Measurements from ENCODE around the gene C1orf87.

DNA sequence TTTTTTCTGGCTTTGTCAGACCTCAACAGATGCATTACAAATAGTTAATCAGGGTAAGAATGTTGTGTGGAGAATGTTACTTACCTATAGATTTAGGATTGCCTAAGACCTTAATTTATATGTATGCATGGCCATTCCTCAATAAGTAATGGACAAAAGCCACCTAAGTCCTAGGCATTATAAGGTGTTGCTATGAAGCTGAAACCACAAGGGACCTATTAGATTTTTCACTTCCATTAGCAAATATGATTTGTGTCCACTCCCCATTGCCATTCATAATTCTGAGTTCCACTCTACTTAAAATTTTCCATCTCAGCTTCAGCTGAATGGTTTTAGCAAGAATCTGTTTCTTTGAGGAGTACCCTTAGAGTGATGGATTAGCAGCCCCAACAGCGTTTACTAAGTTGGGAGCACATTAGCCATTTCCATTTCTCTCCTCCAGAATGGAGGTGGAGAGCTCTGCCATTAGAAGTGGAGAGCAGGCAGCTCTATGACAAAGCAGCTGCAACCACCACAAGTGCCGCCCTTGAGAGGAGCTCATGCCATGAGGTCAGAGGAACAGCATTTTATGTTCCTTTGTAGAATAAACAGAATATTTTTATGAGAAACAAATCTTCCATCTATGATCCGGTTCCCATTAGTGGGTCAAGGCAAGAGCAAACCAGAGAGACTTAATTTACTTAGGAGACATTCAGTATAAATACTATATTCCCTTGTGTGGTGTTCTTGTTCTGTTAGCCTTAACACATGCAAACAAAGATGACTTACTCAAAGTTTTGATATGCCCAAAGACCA lies 28.9 kb upstream of the C1orf87 start:
- TF ChIP-seq, protein P1, sequence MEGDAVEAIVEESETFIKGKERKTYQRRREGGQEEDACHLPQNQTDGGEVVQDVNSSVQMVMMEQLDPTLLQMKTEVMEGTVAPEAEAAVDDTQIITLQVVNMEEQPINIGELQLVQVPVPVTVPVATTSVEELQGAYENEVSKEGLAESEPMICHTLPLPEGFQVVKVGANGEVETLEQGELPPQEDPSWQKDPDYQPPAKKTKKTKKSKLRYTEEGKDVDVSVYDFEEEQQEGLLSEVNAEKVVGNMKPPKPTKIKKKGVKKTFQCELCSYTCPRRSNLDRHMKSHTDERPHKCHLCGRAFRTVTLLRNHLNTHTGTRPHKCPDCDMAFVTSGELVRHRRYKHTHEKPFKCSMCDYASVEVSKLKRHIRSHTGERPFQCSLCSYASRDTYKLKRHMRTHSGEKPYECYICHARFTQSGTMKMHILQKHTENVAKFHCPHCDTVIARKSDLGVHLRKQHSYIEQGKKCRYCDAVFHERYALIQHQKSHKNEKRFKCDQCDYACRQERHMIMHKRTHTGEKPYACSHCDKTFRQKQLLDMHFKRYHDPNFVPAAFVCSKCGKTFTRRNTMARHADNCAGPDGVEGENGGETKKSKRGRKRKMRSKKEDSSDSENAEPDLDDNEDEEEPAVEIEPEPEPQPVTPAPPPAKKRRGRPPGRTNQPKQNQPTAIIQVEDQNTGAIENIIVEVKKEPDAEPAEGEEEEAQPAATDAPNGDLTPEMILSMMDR (IDR thresholded peaks at IDR 0.05), result no peak
- TF ChIP-seq EP300 (IDR thresholded peaks at IDR 0.05), result no peak

Data from tibial nerve (tissue), 4 donors.